KMS-11 (cell line): ENCODE data around the gene MBNL3.

Experiments
- H2AFZ ChIP-seq: fragments of 200-600 bp; sonication (generic); 2 replicates; pipeline ENCODE4 v1.6.1; 2016; ENCODE audit warnings: antibody characterized with exemption, mixed run types, low read depth
- H3K27ac ChIP-seq: fragments of 200-600 bp; sonication (generic); 2 replicates; pipeline ENCODE4 v1.6.1; 2016; ENCODE audit warnings: mild to moderate bottlenecking, mixed run types
- H3K27me3 ChIP-seq: fragments of 200-600 bp; sonication (generic); 2 replicates; pipeline ENCODE4 v1.6.1; 2017; ENCODE audit warnings: mild to moderate bottlenecking, low read depth, mixed run types, moderate library complexity; ENCODE audit not compliant: insufficient read depth
- H3K36me3 ChIP-seq: fragments of 200-600 bp; sonication (generic); 2 replicates; pipeline ENCODE4 v1.6.1; 2017; ENCODE audit warnings: mild to moderate bottlenecking, mixed run types; ENCODE audit not compliant: insufficient read depth
- H3K4me1 ChIP-seq: fragments of 200-600 bp; sonication (generic); 2 replicates; pipeline ENCODE4 v1.6.1; 2016; ENCODE audit warnings: mild to moderate bottlenecking, low read depth, mixed run types; ENCODE audit not compliant: poor library complexity, severe bottlenecking
- H3K4me2 ChIP-seq: fragments of 200-600 bp; sonication (generic); 2 replicates; pipeline ENCODE4 v1.7.0; 2016; ENCODE audit warnings: mild to moderate bottlenecking, mixed run types
- H3K4me3 ChIP-seq: fragments of 200-600 bp; sonication (generic); IDR thresholded peaks from 2 replicates; pipeline ENCODE4 v1.6.1; 2017; ENCODE audit warnings: low read depth, low read length, mixed read lengths; ENCODE audit not compliant: insufficient read depth
- H3K79me2 ChIP-seq: fragments of 200-600 bp; sonication (generic); 2 replicates; pipeline ENCODE4 v1.6.1; 2016; ENCODE audit warnings: low read depth, mixed run types; ENCODE audit not compliant: insufficient read depth
- H3K9ac ChIP-seq: fragments of 200-600 bp; sonication (generic); 2 replicates; pipeline ENCODE4 v1.6.1; 2016; ENCODE audit warnings: mild to moderate bottlenecking, mixed run types
- H4K20me1 ChIP-seq: fragments of 200-600 bp; sonication (generic); 2 replicates; pipeline ENCODE4 v1.6.1; 2016; ENCODE audit warnings: mild to moderate bottlenecking, mixed run types; ENCODE audit not compliant: insufficient read depth
- TF ChIP-seq, protein P1 (sequence below): fragments of 200-600 bp; sonication (generic); conservative IDR thresholded peaks from 2 replicates; pipeline ENCODE4 v1.6.1; 2017; ENCODE audit warnings: low read depth, mild to moderate bottlenecking, antibody characterized with exemption, low read length, moderate library complexity, mixed read lengths

Gene MBNL3

DNA sequence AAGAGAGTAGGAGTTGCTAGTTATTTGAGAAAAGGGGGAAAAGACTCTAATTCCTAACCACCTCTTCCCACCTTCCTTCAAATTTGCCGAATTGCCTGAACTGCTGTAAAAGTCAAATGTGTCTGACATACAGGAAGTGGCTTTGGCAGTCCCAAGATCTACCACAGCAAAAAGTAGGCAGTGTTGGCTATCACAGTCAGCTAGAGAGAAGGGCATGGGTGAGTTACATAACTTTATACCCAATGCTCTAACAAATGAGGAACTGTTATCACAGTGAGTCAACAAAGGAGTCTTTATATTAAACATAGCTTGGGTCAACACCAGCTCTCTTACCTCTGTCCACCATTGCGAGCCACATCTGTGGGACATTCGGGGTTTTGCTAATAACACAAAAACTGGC is 2.4 kb upstream of the MBNL3 start:
- H3K4me2 ChIP-seq: peak overlapping the region; percentile 50; the same call in 1 of the 2 replicates
- no peaks in the 10 kb centered on the region for H3K36me3 ChIP-seq
- H3K27ac ChIP-seq: peak overlapping the region; percentile 99; the same call in 1 of the 2 replicates
- peak overlapping the region; percentile 99; the same call in 1 of the 2 replicates for H3K9ac ChIP-seq
- H3K4me3 ChIP-seq: no peak overlapping the region
- peak overlapping the region; percentile 85 for H2AFZ ChIP-seq
- peaks cover 29% of the 10 kb centered on the region for H3K4me1 ChIP-seq
- peaks cover 18% of the 10 kb centered on the region; the same call in 1 of the 2 replicates for H3K79me2 ChIP-seq
- H3K27me3 ChIP-seq: no peaks in the 10 kb centered on the region
- H4K20me1 ChIP-seq: no peaks in the 10 kb centered on the region
- TF ChIP-seq, protein P1, sequence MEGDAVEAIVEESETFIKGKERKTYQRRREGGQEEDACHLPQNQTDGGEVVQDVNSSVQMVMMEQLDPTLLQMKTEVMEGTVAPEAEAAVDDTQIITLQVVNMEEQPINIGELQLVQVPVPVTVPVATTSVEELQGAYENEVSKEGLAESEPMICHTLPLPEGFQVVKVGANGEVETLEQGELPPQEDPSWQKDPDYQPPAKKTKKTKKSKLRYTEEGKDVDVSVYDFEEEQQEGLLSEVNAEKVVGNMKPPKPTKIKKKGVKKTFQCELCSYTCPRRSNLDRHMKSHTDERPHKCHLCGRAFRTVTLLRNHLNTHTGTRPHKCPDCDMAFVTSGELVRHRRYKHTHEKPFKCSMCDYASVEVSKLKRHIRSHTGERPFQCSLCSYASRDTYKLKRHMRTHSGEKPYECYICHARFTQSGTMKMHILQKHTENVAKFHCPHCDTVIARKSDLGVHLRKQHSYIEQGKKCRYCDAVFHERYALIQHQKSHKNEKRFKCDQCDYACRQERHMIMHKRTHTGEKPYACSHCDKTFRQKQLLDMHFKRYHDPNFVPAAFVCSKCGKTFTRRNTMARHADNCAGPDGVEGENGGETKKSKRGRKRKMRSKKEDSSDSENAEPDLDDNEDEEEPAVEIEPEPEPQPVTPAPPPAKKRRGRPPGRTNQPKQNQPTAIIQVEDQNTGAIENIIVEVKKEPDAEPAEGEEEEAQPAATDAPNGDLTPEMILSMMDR: no peak

DNA sequence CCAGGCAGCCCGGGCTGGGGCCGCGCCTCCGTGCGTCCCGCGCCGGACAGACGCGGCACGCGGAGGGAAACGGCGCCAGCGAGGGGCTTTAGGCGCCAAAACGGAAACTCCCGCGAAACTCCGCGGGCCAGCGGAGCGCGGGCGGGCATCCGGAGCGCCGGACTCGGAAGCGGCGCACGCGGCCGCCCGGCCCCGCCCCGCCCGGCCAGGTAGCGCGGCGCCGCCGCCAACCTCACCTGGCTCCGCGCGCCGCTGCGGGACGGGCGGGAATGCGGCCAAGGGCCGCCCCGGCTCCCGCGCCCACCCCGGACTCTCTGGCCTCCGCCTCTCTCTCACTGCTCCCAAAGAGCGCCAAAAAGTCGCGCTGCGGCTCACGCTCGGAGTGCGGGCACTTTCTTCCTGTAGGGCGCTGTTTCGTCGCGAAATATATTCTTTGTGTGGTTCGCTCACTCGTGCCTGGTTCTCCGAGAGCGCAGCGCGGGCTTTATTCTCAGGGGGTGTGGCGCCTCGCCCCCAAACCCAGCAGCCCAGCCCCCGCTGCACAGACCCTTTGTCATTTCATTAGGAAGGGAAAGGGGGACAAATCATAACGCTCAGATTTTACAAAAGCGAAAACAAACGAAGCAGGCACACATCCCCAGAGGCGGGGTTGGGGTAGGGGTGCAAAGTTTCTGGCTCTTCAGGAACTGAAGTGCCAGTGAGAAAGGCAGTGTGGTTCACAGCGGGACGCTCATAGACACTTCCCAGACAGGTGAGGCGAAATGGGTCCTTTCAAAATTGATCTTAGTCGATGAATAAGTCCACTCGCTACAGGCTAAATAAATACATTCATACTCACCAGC is 961 bp upstream of the MBNL3 start:
- Histone ChIP-seq H3K4me2 (peak overlapping the region; percentile 50), H3K27ac (peak overlapping the region; percentile 99), H3K36me3 (no peaks in the 10 kb centered on the region), H4K20me1 (no peaks in the 10 kb centered on the region), H3K27me3 (no peaks in the 10 kb centered on the region), H3K4me3 (no peak overlapping the region), H2AFZ (peak overlapping the region; percentile 85), H3K4me1 (peaks cover 43% of the 10 kb centered on the region), H3K9ac (peak overlapping the region; percentile 99), H3K79me2 (peaks cover 30% of the 10 kb centered on the region; the same call in 1 of the 2 replicates)
- TF ChIP-seq, protein P1: no peak

DNA sequence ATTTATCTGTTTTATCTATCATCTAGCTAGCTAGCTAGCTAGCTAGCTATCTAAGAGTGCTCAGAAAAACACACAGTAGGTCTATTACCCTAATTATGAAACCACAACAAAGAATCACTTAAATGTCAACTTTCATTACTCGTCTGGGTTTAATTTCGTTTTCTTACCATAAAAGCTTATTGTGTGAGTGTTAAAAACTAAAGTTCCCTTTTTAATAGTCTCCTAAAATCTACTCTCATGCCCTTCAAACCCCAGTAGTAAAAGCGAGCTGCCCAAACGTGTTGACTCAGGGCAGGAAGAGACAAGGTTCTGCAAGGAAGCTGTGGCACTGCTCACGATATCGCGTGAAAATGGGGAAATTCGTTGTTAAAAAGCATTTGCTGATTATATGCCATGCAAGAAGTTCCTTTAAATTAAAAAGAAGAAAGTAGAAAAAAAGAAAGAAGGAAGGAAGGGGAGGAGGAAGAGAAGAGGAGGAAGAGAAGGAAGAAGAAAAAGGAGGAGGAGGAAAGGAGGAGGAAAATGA is 595 bp downstream of the MBNL3 start:
- no peaks in the 10 kb centered on the region for H4K20me1 ChIP-seq
- H3K36me3 ChIP-seq: no peaks in the 10 kb centered on the region
- H3K27ac ChIP-seq: peak overlapping the region; percentile 99
- H3K27me3 ChIP-seq: no peaks in the 10 kb centered on the region
- H3K79me2 ChIP-seq: peaks cover 30% of the 10 kb centered on the region; the same call in 1 of the 2 replicates
- peak overlapping the region; percentile 99 for H3K9ac ChIP-seq
- H3K4me3 ChIP-seq: no peak overlapping the region
- TF ChIP-seq, protein P1: no peak
- peaks cover 58% of the 10 kb centered on the region for H3K4me1 ChIP-seq
- H2AFZ ChIP-seq: peak overlapping the region; percentile 66
- H3K4me2 ChIP-seq: peak overlapping the region; percentile 76

DNA sequence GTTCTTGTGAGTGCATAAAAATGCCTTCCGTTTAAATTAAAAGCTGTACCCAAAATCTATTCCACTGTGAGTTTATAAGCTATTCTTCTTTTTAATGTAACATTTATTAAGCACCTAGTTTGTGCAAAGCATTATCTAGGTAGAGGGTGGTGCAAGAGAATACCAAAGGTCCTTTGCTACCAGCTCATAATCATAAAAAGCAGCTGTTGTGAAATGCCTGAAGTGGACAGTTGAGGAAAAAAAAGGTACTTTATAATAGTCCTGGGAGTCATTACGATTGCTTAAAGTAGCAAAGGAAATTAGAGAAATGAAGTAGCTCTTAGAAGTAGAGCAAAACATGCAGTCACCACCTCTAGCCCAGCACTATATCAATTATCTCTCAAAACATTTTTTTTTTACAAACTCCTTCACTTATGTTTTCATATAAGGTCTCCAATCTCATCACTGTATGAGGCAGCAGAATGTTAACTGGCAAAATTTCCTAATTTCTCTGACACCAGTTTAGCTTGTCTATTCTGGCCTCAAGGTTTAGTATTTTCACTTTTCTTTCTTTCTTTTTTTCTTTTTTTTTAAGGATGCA is 2.1 kb downstream of the MBNL3 start:
- Histone ChIP-seq H3K4me1 (peaks cover 71% of the 10 kb centered on the region), H3K79me2 (peaks cover 30% of the 10 kb centered on the region; the same call in 1 of the 2 replicates), H3K9ac (no peak overlapping the region), H3K4me3 (no peak overlapping the region), H2AFZ (no peak overlapping the region), H3K27me3 (no peaks in the 10 kb centered on the region), H4K20me1 (no peaks in the 10 kb centered on the region), H3K4me2 (peak overlapping the region; percentile 76), H3K36me3 (no peaks in the 10 kb centered on the region), H3K27ac (no peak overlapping the region)
- TF ChIP-seq, protein P1: no peak
